SU-DHL-6 (cell line): ENCODE data around the gene MAP3K21.

ENCODE experiments used
- H2AFZ ChIP-seq: fragments of 200-600 bp; sonication (generic); 2 replicates; pipeline ENCODE4 v1.6.1; 2014; ENCODE audit warnings: low read depth, mild to moderate bottlenecking, moderate library complexity, mixed read lengths, antibody characterized with exemption, low read length; ENCODE audit not compliant: severe bottlenecking
- H3F3A ChIP-seq: fragments of 200-600 bp; shearing (Covaris generic); 2 replicates; pipeline ENCODE4 v1.6.0; 2016; ENCODE audit warnings: antibody characterized with exemption, mild to moderate bottlenecking; ENCODE audit not compliant: insufficient read depth
- H3K27ac ChIP-seq: fragments of 200-600 bp; sonication (generic); 2 replicates; pipeline ENCODE4 v1.5.1; 2016; ENCODE audit warnings: low read depth, mild to moderate bottlenecking, low read length, moderate library complexity, mixed read lengths
- H3K27me3 ChIP-seq: fragments of 200-600 bp; sonication (generic), shearing (Covaris generic); 2 replicates; pipeline ENCODE4 v1.6.0; 2014; ENCODE audit warnings: mild to moderate bottlenecking, low read length
- H3K36me3 ChIP-seq: fragments of 200-600 bp; sonication (generic); 2 replicates; pipeline ENCODE4 v1.6.1; 2014; ENCODE audit warnings: mild to moderate bottlenecking, low read length, mixed read lengths
- H3K4me2 ChIP-seq: fragments of 300-600, 200-600 bp; shearing (Covaris generic), sonication (generic); 2 replicates; pipeline ENCODE4 v1.6.0; 2014; ENCODE audit warnings: low read length, low read depth, mild to moderate bottlenecking; ENCODE audit not compliant: poor library complexity, severe bottlenecking
- H3K4me3 ChIP-seq: fragments of 200-600 bp; sonication (generic); 2 replicates; pipeline ENCODE4 v1.5.1; 2014; ENCODE audit warnings: antibody characterized with exemption, low read length, mild to moderate bottlenecking, mixed read lengths; ENCODE audit not compliant: insufficient read depth, poor library complexity, severe bottlenecking
- H3K79me2 ChIP-seq: fragments of 200-600 bp; sonication (generic); 2 replicates; pipeline ENCODE4 v1.6.1; 2014; ENCODE audit warnings: mild to moderate bottlenecking, low read length, moderate library complexity; ENCODE audit not compliant: insufficient read depth
- H3K9ac ChIP-seq: fragments of 200-600 bp; sonication (generic); 2 replicates; pipeline ENCODE4 v1.7.0; 2014; ENCODE audit warnings: mild to moderate bottlenecking, low read length
- H3K9me2 ChIP-seq: fragments of 200-600 bp; sonication (generic); replicated peaks from 2 replicates; pipeline ENCODE4 v1.6.1; 2014; ENCODE audit warnings: low read length; ENCODE audit not compliant: insufficient read depth
- H3K9me3 ChIP-seq: fragments of 200-600 bp; sonication (generic); 2 replicates; pipeline ENCODE4 v1.6.1; 2014; ENCODE audit warnings: low read length, mixed read lengths; ENCODE audit not compliant: insufficient read depth
- H4K20me1 ChIP-seq: fragments of 200-600 bp; sonication (generic); 2 replicates; pipeline ENCODE4 v1.6.1; 2014; ENCODE audit warnings: low read depth, mild to moderate bottlenecking, antibody characterized with exemption, low read length, moderate library complexity, mixed read lengths
- EZH2phosphoT487 ChIP-seq: fragments of 200-600 bp; sonication (generic), shearing (Covaris generic); conservative IDR thresholded peaks from 2 replicates; pipeline ENCODE4 v1.6.1; 2018; ENCODE audit warnings: mild to moderate bottlenecking, antibody characterized with exemption, low read length, moderate library complexity, mixed read lengths
- TF ChIP-seq, protein P1 (sequence below): fragments of 200-600 bp; sonication (generic); IDR thresholded peaks from one replicate; pipeline ENCODE4 v1.5.1; 2017; ENCODE audit warnings: antibody characterized with exemption, mild to moderate bottlenecking, low read length, moderate library complexity; ENCODE audit not compliant: insufficient read depth, poor library complexity, severe bottlenecking

Gene MAP3K21

DNA sequence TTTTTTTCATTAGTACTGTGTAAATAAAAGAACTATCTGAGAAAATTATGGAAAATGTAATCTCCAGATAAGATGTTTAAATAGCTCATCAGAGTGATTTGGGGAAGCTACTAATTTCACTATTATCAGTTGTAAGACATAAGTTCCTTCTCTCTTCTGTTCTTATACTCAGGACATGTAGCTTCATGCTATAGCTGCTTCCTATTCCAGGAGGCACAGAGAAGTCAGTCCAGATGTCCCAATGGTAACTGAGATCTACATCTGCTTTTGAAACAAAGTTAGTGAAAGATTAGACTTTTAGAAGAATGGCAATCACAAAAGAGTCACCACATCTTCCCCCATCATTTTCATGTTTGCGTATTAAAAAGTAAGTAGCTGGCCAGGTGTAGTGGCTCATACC is 5.6 kb downstream of the MAP3K21 start:
- Histone ChIP-seq H3K27me3 (no peaks in the 10 kb centered on the region), H2AFZ (no peak overlapping the region), H3F3A (no peaks in the 10 kb centered on the region), H3K4me2 (no peak overlapping the region), H3K36me3 (no peaks in the 10 kb centered on the region), H3K79me2 (no peaks in the 10 kb centered on the region), H3K4me3 (no peak overlapping the region), H3K9me2 (no peaks in the 10 kb centered on the region), H3K27ac (no peak overlapping the region), H3K9me3 (no peaks in the 10 kb centered on the region), H4K20me1 (no peaks in the 10 kb centered on the region), H3K9ac (no peak overlapping the region)
- no peak for TF ChIP-seq EZH2phosphoT487
- TF ChIP-seq, protein P1, sequence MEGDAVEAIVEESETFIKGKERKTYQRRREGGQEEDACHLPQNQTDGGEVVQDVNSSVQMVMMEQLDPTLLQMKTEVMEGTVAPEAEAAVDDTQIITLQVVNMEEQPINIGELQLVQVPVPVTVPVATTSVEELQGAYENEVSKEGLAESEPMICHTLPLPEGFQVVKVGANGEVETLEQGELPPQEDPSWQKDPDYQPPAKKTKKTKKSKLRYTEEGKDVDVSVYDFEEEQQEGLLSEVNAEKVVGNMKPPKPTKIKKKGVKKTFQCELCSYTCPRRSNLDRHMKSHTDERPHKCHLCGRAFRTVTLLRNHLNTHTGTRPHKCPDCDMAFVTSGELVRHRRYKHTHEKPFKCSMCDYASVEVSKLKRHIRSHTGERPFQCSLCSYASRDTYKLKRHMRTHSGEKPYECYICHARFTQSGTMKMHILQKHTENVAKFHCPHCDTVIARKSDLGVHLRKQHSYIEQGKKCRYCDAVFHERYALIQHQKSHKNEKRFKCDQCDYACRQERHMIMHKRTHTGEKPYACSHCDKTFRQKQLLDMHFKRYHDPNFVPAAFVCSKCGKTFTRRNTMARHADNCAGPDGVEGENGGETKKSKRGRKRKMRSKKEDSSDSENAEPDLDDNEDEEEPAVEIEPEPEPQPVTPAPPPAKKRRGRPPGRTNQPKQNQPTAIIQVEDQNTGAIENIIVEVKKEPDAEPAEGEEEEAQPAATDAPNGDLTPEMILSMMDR: no peak

DNA sequence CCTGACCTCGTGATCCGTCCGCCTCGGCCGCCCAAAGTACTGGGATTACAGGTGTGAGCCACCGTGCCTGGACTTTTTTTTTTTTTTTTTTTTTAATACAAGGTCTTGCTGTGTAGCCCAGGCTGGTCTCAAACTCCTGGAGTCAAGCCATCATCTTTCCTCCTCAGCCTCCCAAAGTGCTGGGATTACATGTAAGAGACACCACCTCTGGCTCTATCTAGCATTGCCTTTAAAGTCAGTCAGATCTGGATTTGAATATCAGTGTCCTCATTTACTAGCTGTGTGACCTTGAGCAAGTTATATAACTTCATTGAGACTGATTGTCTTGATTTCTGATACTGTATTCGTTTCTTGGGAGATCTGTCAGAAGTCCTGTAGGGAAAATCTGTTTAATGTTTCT is 6.6 kb downstream of the MAP3K21 start:
- Histone ChIP-seq H3K4me2 (no peak overlapping the region), H3K9me2 (no peaks in the 10 kb centered on the region), H3K27ac (no peak overlapping the region), H3K79me2 (no peaks in the 10 kb centered on the region), H3K9ac (no peak overlapping the region), H3K9me3 (no peaks in the 10 kb centered on the region), H3F3A (no peaks in the 10 kb centered on the region), H4K20me1 (no peaks in the 10 kb centered on the region), H3K27me3 (no peaks in the 10 kb centered on the region), H3K4me3 (no peak overlapping the region), H3K36me3 (no peaks in the 10 kb centered on the region), H2AFZ (no peak overlapping the region)
- TF ChIP-seq EZH2phosphoT487: no peak
- TF ChIP-seq, protein P1: no peak

DNA sequence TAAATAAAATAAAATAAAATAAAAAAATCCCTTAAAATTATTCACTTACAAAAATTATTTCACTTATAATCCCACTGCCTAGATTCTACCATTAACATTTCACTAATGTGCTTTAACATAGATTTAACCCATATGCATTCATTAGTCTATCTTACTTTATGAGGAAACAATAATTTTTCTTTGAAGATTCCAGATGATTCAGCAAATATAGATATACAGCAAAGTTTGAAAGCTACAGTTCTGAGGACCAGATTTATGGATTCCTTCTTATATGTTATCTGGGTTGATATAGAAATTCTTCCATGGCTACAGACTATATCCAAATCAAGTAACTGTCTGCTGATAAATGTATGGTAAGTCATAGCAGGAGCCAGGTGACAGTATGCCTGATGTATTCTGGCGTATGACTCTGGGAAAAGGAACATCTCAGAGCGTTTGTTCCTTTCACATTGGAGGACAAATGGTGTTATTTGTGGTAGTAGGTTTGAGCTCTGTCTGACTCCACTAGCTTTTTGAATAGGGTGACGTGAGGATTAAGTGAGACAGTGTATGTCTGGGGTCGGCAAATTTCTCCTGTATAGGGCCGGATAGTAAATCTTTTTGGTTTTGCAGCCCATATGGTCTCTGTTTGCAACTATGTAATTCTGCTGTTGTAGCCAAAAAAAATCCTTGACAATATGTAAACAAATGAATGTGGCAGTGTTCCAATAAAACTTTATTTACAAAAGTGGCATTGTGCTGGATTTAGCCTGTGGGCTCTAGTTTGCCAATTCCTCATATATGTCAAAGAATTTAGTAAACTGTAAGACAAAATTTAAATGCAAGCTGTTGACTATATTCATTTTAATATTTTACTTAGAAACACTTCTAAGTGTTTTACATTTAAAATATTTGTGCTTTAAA is 9.3 kb downstream of the MAP3K21 start:
- Histone ChIP-seq H3K4me3 (no peak overlapping the region), H3K9ac (no peak overlapping the region), H3K9me3 (no peaks in the 10 kb centered on the region), H3K9me2 (no peaks in the 10 kb centered on the region), H3K27me3 (no peaks in the 10 kb centered on the region), H4K20me1 (no peaks in the 10 kb centered on the region), H3F3A (no peaks in the 10 kb centered on the region), H3K27ac (no peak overlapping the region), H3K4me2 (no peak overlapping the region), H3K36me3 (no peaks in the 10 kb centered on the region), H2AFZ (no peak overlapping the region), H3K79me2 (no peaks in the 10 kb centered on the region)
- no peak for TF ChIP-seq EZH2phosphoT487
- TF ChIP-seq, protein P1: no peak
